NCI-H748 treated with DMSO at 0.1 percent for 48 hours (cell line): ENCODE measurements around the gene CCNA2.

Experiments
- DNase-seq: peaks from one replicate; lab custom pipeline; 2025; lab: John Stamatoyannopoulos, UW

CCNA2 gene

GRCh38 chr4:121823505-121824170 is at the start of gene CCNA2:
Gene CCNA2, minus strand, starts transcription at chr4:121823883. Its CDS starts 255 bp downstream, at chr4:121823628.
- DNase-seq, result peak; percentile 79

- DNase-seq, result peak; percentile 90
Measured at GRCh38 chr4:121869841-121870822, 46.4 kb upstream of the CCNA2 start, which contains the start of gene BBS7. Gene BBS7, minus strand, starts transcription at chr4:121870474. Its CDS starts 161 bp downstream, at chr4:121870313.

GRCh38 chr4:121863799-121864198 is 40.1 kb upstream of the CCNA2 start:
- DNase-seq, result no peak

GRCh38 chr4:121861426-121861825 is 37.7 kb upstream of the CCNA2 start:
- DNase-seq, result no peak

GRCh38 chr4:121860121-121860520 is 36.4 kb upstream of the CCNA2 start:
- DNase-seq, result no peak

GRCh38 chr4:121851354-121851753 is 27.7 kb upstream of the CCNA2 start:
- no peak for DNase-seq

- DNase-seq, result no peak
Measured at GRCh38 chr4:121846662-121847061, 23.0 kb upstream of the CCNA2 start.

GRCh38 chr4:121842862-121843261 is 19.2 kb upstream of the CCNA2 start:
- DNase-seq, result no peak

- no peak for DNase-seq
Measured at GRCh38 chr4:121838136-121838535, 14.5 kb upstream of the CCNA2 start.

- no peak for DNase-seq
Measured at GRCh38 chr4:121829511-121829910, 5.8 kb upstream of the CCNA2 start.

- no peak for DNase-seq
Measured at GRCh38 chr4:121827853-121828252, 4.2 kb upstream of the CCNA2 start.

GRCh38 chr4:121824950-121825349 is 1.3 kb upstream of the CCNA2 start:
- DNase-seq, result no peak

- no peak for DNase-seq
Measured at GRCh38 chr4:121824171-121824527, 466 bp upstream of the CCNA2 start.

- DNase-seq, result no peak
Measured at GRCh38 chr4:121822796-121823504, 733 bp downstream of the CCNA2 start.

- DNase-seq, result no peak
Measured at GRCh38 chr4:121822047-121822446, 1.6 kb downstream of the CCNA2 start.

- no peak for DNase-seq
Measured at GRCh38 chr4:121819216-121819965, 4.3 kb downstream of the CCNA2 start.

- no peak for DNase-seq
Measured at GRCh38 chr4:121818215-121818614, 5.5 kb downstream of the CCNA2 start.

- no peak for DNase-seq
Measured at GRCh38 chr4:121817701-121818100, 6.0 kb downstream of the CCNA2 start.

- no peak for DNase-seq
Measured at GRCh38 chr4:121817006-121817405, 6.7 kb downstream of the CCNA2 start.

- DNase-seq, result no peak
Measured at GRCh38 chr4:121814756-121815155, 8.9 kb downstream of the CCNA2 start.

GRCh38 chr4:121811122-121811521 is 12.6 kb downstream of the CCNA2 start:
- DNase-seq, result no peak

- DNase-seq, result no peak
Measured at GRCh38 chr4:121806411-121806810, 17.3 kb downstream of the CCNA2 start.
